T47D (cell line): ENCODE results near the gene LCE5A.

Source experiments
- DNase-seq, 2 experiments: peaks; one replicate each; pipeline versions ENCODE4 v3.0.0 to v3.0.0-alpha.2; 2011 to 2012; ENCODE audit warnings: low read depth in 1 of 2, low spot score in 1 of 2
- JUND ChIP-seq: IDR thresholded peaks from 2 replicates; pipeline ENCODE4 v1.6.1; 2012; ENCODE audit warnings: low read depth
- in situ Hi-C: cut with HindIII; loops from 2 replicates; pipeline ENCODE4 v1.10.0; 2016; ENCODE audit warnings: low sequenced_read_pairs, low pct_unique_long_range_greater_than_20kb

Gene LCE5A

GRCh38 chr1:152501704-152502103 lies 8.9 kb upstream of the LCE5A start:
- DNase-seq, result peak; percentile 33 to 74
- in situ Hi-C loops, result no loop called here
- no peak for TF ChIP-seq JUND

GRCh38 chr1:152502496-152503180 lies 8.0 kb upstream of the LCE5A start:
- no peak for TF ChIP-seq JUND
- in situ Hi-C loops, result no loop called here
- no peak for DNase-seq

GRCh38 chr1:152505083-152505482 lies 5.5 kb upstream of the LCE5A start:
- DNase-seq, result no peak

GRCh38 chr1:152506899-152507498 lies 3.6 kb upstream of the LCE5A start:
- in situ Hi-C loops, result no loop called here
- peak in 1 of 2 experiments; percentile 16 for DNase-seq
- no peak for TF ChIP-seq JUND

More at GRCh38 chr1:152505083-152505482, 5.5 kb upstream of the LCE5A start:
- in situ Hi-C loops, result no loop called here
- no peak for TF ChIP-seq JUND

GRCh38 chr1:152511596-152511995 lies 993 bp downstream of the LCE5A start:
- no peak for TF ChIP-seq JUND
- in situ Hi-C loops, result no loop called here

GRCh38 chr1:152513081-152513480 lies 2.5 kb downstream of the LCE5A start:
- no peak for TF ChIP-seq JUND
- in situ Hi-C loops, result no loop called here
- peak; percentile 57 to 76 for DNase-seq

More at GRCh38 chr1:152511596-152511995, 993 bp downstream of the LCE5A start:
- no peak for DNase-seq

- in situ Hi-C loops, result no loop called here
- TF ChIP-seq JUND, result no peak
- peak in 1 of 2 experiments; percentile 57 for DNase-seq
Measured at GRCh38 chr1:152514715-152515433, 4.3 kb downstream of the LCE5A start.

GRCh38 chr1:152515434-152515783 lies 4.8 kb downstream of the LCE5A start:
- in situ Hi-C loops, result no loop called here
- no peak for TF ChIP-seq JUND
- DNase-seq, result no peak

- in situ Hi-C loops, result no loop called here
- no peak for DNase-seq
- no peak for TF ChIP-seq JUND
Measured at GRCh38 chr1:152516082-152516481, 5.5 kb downstream of the LCE5A start.

- in situ Hi-C loops, result no loop called here
- no peak for DNase-seq
- no peak for TF ChIP-seq JUND
Measured at GRCh38 chr1:152517237-152517811, 6.7 kb downstream of the LCE5A start.

GRCh38 chr1:152519851-152520250 lies 9.2 kb downstream of the LCE5A start:
- TF ChIP-seq JUND, result no peak
- no peak for DNase-seq
- in situ Hi-C loops, result no loop called here

GRCh38 chr1:152520561-152521090 lies 10.0 kb downstream of the LCE5A start:
- in situ Hi-C loops, result no loop called here
- DNase-seq, result no peak
- TF ChIP-seq JUND, result no peak
